PC-3 (cell line): ENCODE results near the gene BTG4. TPM values are rescaled to one million over a fixed set of nuclear protein-coding genes. Genes with fewer than 3 reads are reported as not detected.

Experiments used
- ATAC-seq: fragments of 200-7000 bp; cut with Tn5 transposase; 2 replicates; pipeline ENCODE4 v1.9.1; 2020; ENCODE audit warnings: mild to moderate bottlenecking, moderate library complexity
- BruUV-seq: library from RNA; stranded (reverse); fragments of 400-500 nt; replicated peaks from 2 replicates; lab custom pipeline; 2021; lab: Mats Ljungman, UMichigan
- CTCF ChIA-PET: fragments of 300-600 bp; sonication (Branson Sonifier 250); formaldehyde crosslinking; loops from one replicate; lab custom pipeline; 2022; ENCODE audit warnings: antibody characterized with exemption; lab: Charles Lee
- POLR2A ChIA-PET: fragments of 300-600 bp; sonication (Branson Sonifier 250); formaldehyde crosslinking; loops from one replicate; lab custom pipeline; 2022; ENCODE audit warnings: antibody characterized with exemption; ENCODE audit not compliant: unreplicated experiment; lab: Charles Lee
- DNase-seq: peaks from one replicate; pipeline ENCODE4 v3.0.0-alpha.2; 2015
- H2AFZ ChIP-seq: fragments of 300-600 bp; sonication (generic); 2 replicates; pipeline ENCODE4 v1.6.0; 2016; ENCODE audit warnings: antibody characterized with exemption, low read length
- H3F3A ChIP-seq: fragments of 300-600 bp; sonication (generic); one replicate; pipeline ENCODE4 v1.6.0; 2017; ENCODE audit warnings: antibody characterized with exemption, low read length, control low read depth, mild to moderate bottlenecking; ENCODE audit not compliant: unreplicated experiment
- H3K27ac ChIP-seq: fragments of 300-600 bp; sonication (generic); 2 replicates; pipeline ENCODE4 v1.5.1; 2016; ENCODE audit warnings: mild to moderate bottlenecking, low read length
- H3K27me3 ChIP-seq: fragments of 300-600 bp; sonication (generic); 2 replicates; pipeline ENCODE4 v1.6.1; 2016; ENCODE audit warnings: low read length, mixed read lengths
- H3K36me3 ChIP-seq: fragments of 300-600 bp; sonication (generic); 2 replicates; pipeline ENCODE4 v1.6.1; 2016; ENCODE audit warnings: low read depth, mixed run types, low read length, mixed read lengths
- H3K4me1 ChIP-seq: fragments of 300-600 bp; sonication (generic); 2 replicates; pipeline ENCODE4 v1.5.1; 2016; ENCODE audit warnings: low read length; ENCODE audit not compliant: insufficient read depth
- H3K4me2 ChIP-seq: fragments of 300-600 bp; sonication (generic); 2 replicates; pipeline ENCODE4 v1.6.0; 2016; ENCODE audit warnings: low read length
- H3K4me3 ChIP-seq: fragments of 300-600 bp; sonication (generic); 2 replicates; pipeline ENCODE4 v1.5.1; 2016; ENCODE audit warnings: mild to moderate bottlenecking, low read length, mixed read lengths
- H3K79me2 ChIP-seq: fragments of 300-600 bp; sonication (generic); 2 replicates; pipeline ENCODE4 v1.6.1; 2017; ENCODE audit warnings: low read length, mixed read lengths
- H3K9ac ChIP-seq: fragments of 300-600 bp; sonication (generic); 2 replicates; pipeline ENCODE4 v1.6.0; 2016; ENCODE audit warnings: mild to moderate bottlenecking, low read length
- H3K9me2 ChIP-seq: fragments of 300-600 bp; sonication (generic); replicated peaks from 2 replicates; pipeline ENCODE4 v1.6.1; 2016; ENCODE audit warnings: mixed run types, low read length, mixed read lengths
- H3K9me3 ChIP-seq: fragments of 300-600 bp; sonication (generic); 2 replicates; pipeline ENCODE4 v1.6.1; 2016; ENCODE audit warnings: low read length, mixed read lengths
- H4K20me1 ChIP-seq: fragments of 300-600 bp; sonication (generic); 2 replicates; pipeline ENCODE4 v1.6.1; 2016; ENCODE audit warnings: low read length, mixed read lengths
- CTCF ChIP-seq: fragments of 300-600 bp; sonication (generic); conservative IDR thresholded peaks from 2 replicates; pipeline ENCODE4 v1.5.1; 2017; ENCODE audit warnings: antibody characterized with exemption, low read depth, mild to moderate bottlenecking, low read length
- EZH2 ChIP-seq: fragments of 300-600 bp; sonication (generic); IDR thresholded peaks from one replicate; pipeline ENCODE4 v1.6.1; 2017; ENCODE audit warnings: antibody characterized with exemption, mild to moderate bottlenecking, low read length; ENCODE audit not compliant: unreplicated experiment
- EZH2phosphoT487 ChIP-seq: fragments of 300-600 bp; sonication (generic); IDR thresholded peaks from 2 replicates; pipeline ENCODE4 v1.6.1; 2018; ENCODE audit warnings: mild to moderate bottlenecking, antibody characterized with exemption, low read length, borderline replicate concordance
- intact Hi-C: fragments of 100-400 bp; cut with micrococcal nuclease; formaldehyde crosslinking; loops from 2 replicates; pipeline ENCODE4 v1.9.0; 2023
- total RNA-seq: library from RNA; depleted of rRNA; stranded (reverse); fragments of >200 nt; gene quantifications from 2 replicates; pipeline ENCODE4 v1.2.3, GENCODE V29; 2014

The BTG4 gene
- total RNA-seq, 1 experiment from 2014 or later, result not detected

- Histone ChIP-seq H3K9me3 (no peaks in the 10 kb centered on the region), H3K27me3 (no peaks in the 10 kb centered on the region), H4K20me1 (no peaks in the 10 kb centered on the region), H3K9me2 (no peaks in the 10 kb centered on the region), H3K4me1 (peaks cover 12% of the 10 kb centered on the region), H3K79me2 (no peaks in the 10 kb centered on the region), H3K4me3 (no peak overlapping the region), H3F3A (no peaks in the 10 kb centered on the region), H3K9ac (no peak overlapping the region), H3K4me2 (no peak overlapping the region), H2AFZ (no peak overlapping the region), H3K36me3 (no peaks in the 10 kb centered on the region), H3K27ac (no peak overlapping the region)
- POLR2A ChIA-PET, result no interaction called here
- intact Hi-C loops, result no loop called here
- TF ChIP-seq EZH2 (no peak), CTCF (no peak), EZH2phosphoT487 (no peak)
- BruUV-seq, result no TSS peak
- DNase-seq (no peak), ATAC-seq (no peak)
- CTCF ChIA-PET, result no interaction called here
Measured at GRCh38 chr11:111463276-111463675, 48.9 kb downstream of the BTG4 start.

- intact Hi-C loops, result no loop called here
- Histone ChIP-seq H2AFZ (no peak overlapping the region), H3K9ac (no peak overlapping the region), H3K4me2 (no peak overlapping the region), H3K27ac (no peak overlapping the region), H3K27me3 (no peaks in the 10 kb centered on the region), H3K79me2 (no peaks in the 10 kb centered on the region), H3K36me3 (no peaks in the 10 kb centered on the region), H4K20me1 (no peaks in the 10 kb centered on the region), H3K9me3 (no peaks in the 10 kb centered on the region), H3K4me1 (peaks cover 12% of the 10 kb centered on the region), H3K9me2 (no peaks in the 10 kb centered on the region), H3K4me3 (no peak overlapping the region), H3F3A (no peaks in the 10 kb centered on the region)
- DNase-seq, result no peak
- ChIA-PET CTCF (no interaction called here), POLR2A (no interaction called here)
- TF ChIP-seq EZH2phosphoT487, result no peak
- no peak for TF ChIP-seq CTCF
- TF ChIP-seq EZH2, result no peak
- no TSS peak for BruUV-seq
- ATAC-seq, result no peak
Measured at GRCh38 chr11:111462329-111462728, 49.9 kb downstream of the BTG4 start.

GRCh38 chr11:111461460-111462235 is 50.5 kb downstream of the BTG4 start:
- Histone ChIP-seq H3K9ac (no peak overlapping the region), H3K9me2 (no peaks in the 10 kb centered on the region), H3K27me3 (no peaks in the 10 kb centered on the region), H4K20me1 (no peaks in the 10 kb centered on the region), H3K9me3 (no peaks in the 10 kb centered on the region), H3K36me3 (no peaks in the 10 kb centered on the region), H3K4me2 (no peak overlapping the region), H3K4me3 (no peak overlapping the region), H3K79me2 (no peaks in the 10 kb centered on the region), H3F3A (no peaks in the 10 kb centered on the region), H2AFZ (no peak overlapping the region), H3K27ac (no peak overlapping the region), H3K4me1 (peaks cover 12% of the 10 kb centered on the region)
- DNase-seq, result no peak
- ChIA-PET POLR2A (no interaction called here), CTCF (no interaction called here)
- no TSS peak for BruUV-seq
- intact Hi-C loops, result no loop called here
- ATAC-seq, result no peak
- TF ChIP-seq EZH2phosphoT487 (no peak), EZH2 (no peak), CTCF (no peak)
